ENCODE measurements around the gene POM121C.
"Not testable (repeated sequence)": the region's sequence is repeated elsewhere in the genome, so short reads cannot be mapped to it uniquely, and the experiment has no call there.

Gene POM121C

GRCh38 chr7:75423481-75423880, 62.6 kb downstream of the POM121C start:
- not testable (repeated sequence) for DNase-seq, ATAC-seq

GRCh38 chr7:75421798-75422710, 64.0 kb downstream of the POM121C start:
- not testable (repeated sequence) for DNase-seq, ATAC-seq

GRCh38 chr7:75420152-75420551, 65.9 kb downstream of the POM121C start:
- ATAC-seq, DNase-seq: not testable (repeated sequence)

- not testable (repeated sequence) for DNase-seq, ATAC-seq
Measured at GRCh38 chr7:75419693-75420092, 66.4 kb downstream of the POM121C start.

GRCh38 chr7:75419210-75419609, 66.9 kb downstream of the POM121C start:
- not testable (repeated sequence) for DNase-seq, ATAC-seq

- not testable (repeated sequence) for ATAC-seq, DNase-seq
Measured at GRCh38 chr7:75418292-75418858, 67.7 kb downstream of the POM121C start.

- DNase-seq, ATAC-seq: not testable (repeated sequence)
Measured at GRCh38 chr7:75416787-75417186, 69.3 kb downstream of the POM121C start.

GRCh38 chr7:75415829-75416373, 70.2 kb downstream of the POM121C start:
- not testable (repeated sequence) for ATAC-seq, DNase-seq

GRCh38 chr7:75415428-75415817, 70.7 kb downstream of the POM121C start:
- not testable (repeated sequence) for DNase-seq, ATAC-seq

GRCh38 chr7:75414708-75415427, 71.2 kb downstream of the POM121C start:
- not testable (repeated sequence) for ATAC-seq, DNase-seq

- not testable (repeated sequence) for ATAC-seq
Measured at GRCh38 chr7:75414204-75414603, 71.9 kb downstream of the POM121C start.

GRCh38 chr7:75410823-75411173, 75.3 kb downstream of the POM121C start:
- not testable (repeated sequence) for ATAC-seq

More at GRCh38 chr7:75414204-75414603, 71.9 kb downstream of the POM121C start:
- DNase-seq, result not testable (repeated sequence)

GRCh38 chr7:75409880-75410822, 75.9 kb downstream of the POM121C start:
- DNase-seq, result not testable (repeated sequence)
- peak; percentile 97 for ATAC-seq

More at GRCh38 chr7:75410823-75411173, 75.3 kb downstream of the POM121C start:
- DNase-seq, result not testable (repeated sequence)

GRCh38 chr7:75404663-75405062, 81.4 kb downstream of the POM121C start:
- ATAC-seq, result peak; percentile 33
- not testable (repeated sequence) for DNase-seq

GRCh38 chr7:75403455-75404443, 82.3 kb downstream of the POM121C start:
- ATAC-seq, result not testable (repeated sequence)

GRCh38 chr7:75400575-75400974, 85.5 kb downstream of the POM121C start:
- not testable (repeated sequence) for ATAC-seq, DNase-seq

More at GRCh38 chr7:75403455-75404443, 82.3 kb downstream of the POM121C start:
- not testable (repeated sequence) for DNase-seq

GRCh38 chr7:75398771-75399700, 87.1 kb downstream of the POM121C start:
- peak; percentile 53 for ATAC-seq
- not testable (repeated sequence) for DNase-seq

GRCh38 chr7:75397865-75398264, 88.2 kb downstream of the POM121C start:
- ATAC-seq, result not testable (repeated sequence)

More at GRCh38 chr7:75397865-75398264, 88.2 kb downstream of the POM121C start:
- DNase-seq, result not testable (repeated sequence)

Data from stimulated activated naive CD8-positive, alpha-beta T cell treated with anti-CD3 and anti-CD28 coated beads, Interleukin-15, Interleukin-2, amounts not matched to agents 100 U/mL and 50 U/mL, for 24 hours (primary cell).